Neural crest cell (in vitro differentiated cells): ENCODE measurements around the gene DYNLT4. TPM values are rescaled to one million over a fixed set of nuclear protein-coding genes. Genes with fewer than 3 reads are reported as not detected.

ENCODE experiments used
- DNase-seq: peaks from one replicate; pipeline ENCODE4 v3.0.0; 2021; ENCODE audit warnings: low read depth, mixed read lengths, low spot score
- H3K27ac Mint-ChIP-seq: one replicate; pipeline ENCODE4 v1.8.0; 2021; ENCODE audit warnings: mild to moderate bottlenecking, mixed read lengths; ENCODE audit not compliant: unreplicated experiment
- H3K27me3 Mint-ChIP-seq: 2 replicates; pipeline ENCODE4 v1.8.0; 2021; ENCODE audit warnings: low read depth, mild to moderate bottlenecking, mixed read lengths
- H3K36me3 Mint-ChIP-seq: 2 replicates; pipeline ENCODE4 v1.8.0; 2021; ENCODE audit warnings: low read depth, mild to moderate bottlenecking, mixed read lengths
- H3K4me1 Mint-ChIP-seq: 2 replicates; pipeline ENCODE4 v1.8.0; 2021; ENCODE audit warnings: mixed read lengths
- H3K4me3 Mint-ChIP-seq: one replicate; pipeline ENCODE4 v1.8.0; 2021; ENCODE audit warnings: mild to moderate bottlenecking, mixed read lengths
- H3K9me3 Mint-ChIP-seq: 2 replicates; pipeline ENCODE4 v1.8.0; 2021; ENCODE audit warnings: mixed read lengths
- total RNA-seq: library from RNA; stranded (reverse); gene quantifications from 2 replicates; pipeline ENCODE4 v1.2.1, GENCODE V29; 2021
- TF ChIP-seq, protein P1 (sequence below): fragments of 200-600 bp; sonication (generic); conservative IDR thresholded peaks from 2 replicates; pipeline ENCODE4 v1.5.0; 2021; ENCODE audit warnings: antibody characterized with exemption, mild to moderate bottlenecking

Gene DYNLT4
- total RNA-seq, 1 donor from 2014 or later: not detected

GRCh38 chr1:44822981-44823451, 15.9 kb upstream of the DYNLT4 start:
- H3K36me3 Mint-ChIP-seq: no peaks in the 10 kb centered on the region
- H3K4me1 Mint-ChIP-seq: peaks cover 24% of the 10 kb centered on the region
- H3K9me3 Mint-ChIP-seq: no peaks in the 10 kb centered on the region
- no peak overlapping the region for H3K4me3 Mint-ChIP-seq
- DNase-seq: no peak
- H3K27me3 Mint-ChIP-seq: no peaks in the 10 kb centered on the region
- no peak overlapping the region for H3K27ac Mint-ChIP-seq
- TF ChIP-seq, protein P1, sequence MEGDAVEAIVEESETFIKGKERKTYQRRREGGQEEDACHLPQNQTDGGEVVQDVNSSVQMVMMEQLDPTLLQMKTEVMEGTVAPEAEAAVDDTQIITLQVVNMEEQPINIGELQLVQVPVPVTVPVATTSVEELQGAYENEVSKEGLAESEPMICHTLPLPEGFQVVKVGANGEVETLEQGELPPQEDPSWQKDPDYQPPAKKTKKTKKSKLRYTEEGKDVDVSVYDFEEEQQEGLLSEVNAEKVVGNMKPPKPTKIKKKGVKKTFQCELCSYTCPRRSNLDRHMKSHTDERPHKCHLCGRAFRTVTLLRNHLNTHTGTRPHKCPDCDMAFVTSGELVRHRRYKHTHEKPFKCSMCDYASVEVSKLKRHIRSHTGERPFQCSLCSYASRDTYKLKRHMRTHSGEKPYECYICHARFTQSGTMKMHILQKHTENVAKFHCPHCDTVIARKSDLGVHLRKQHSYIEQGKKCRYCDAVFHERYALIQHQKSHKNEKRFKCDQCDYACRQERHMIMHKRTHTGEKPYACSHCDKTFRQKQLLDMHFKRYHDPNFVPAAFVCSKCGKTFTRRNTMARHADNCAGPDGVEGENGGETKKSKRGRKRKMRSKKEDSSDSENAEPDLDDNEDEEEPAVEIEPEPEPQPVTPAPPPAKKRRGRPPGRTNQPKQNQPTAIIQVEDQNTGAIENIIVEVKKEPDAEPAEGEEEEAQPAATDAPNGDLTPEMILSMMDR: no peak

DNA sequence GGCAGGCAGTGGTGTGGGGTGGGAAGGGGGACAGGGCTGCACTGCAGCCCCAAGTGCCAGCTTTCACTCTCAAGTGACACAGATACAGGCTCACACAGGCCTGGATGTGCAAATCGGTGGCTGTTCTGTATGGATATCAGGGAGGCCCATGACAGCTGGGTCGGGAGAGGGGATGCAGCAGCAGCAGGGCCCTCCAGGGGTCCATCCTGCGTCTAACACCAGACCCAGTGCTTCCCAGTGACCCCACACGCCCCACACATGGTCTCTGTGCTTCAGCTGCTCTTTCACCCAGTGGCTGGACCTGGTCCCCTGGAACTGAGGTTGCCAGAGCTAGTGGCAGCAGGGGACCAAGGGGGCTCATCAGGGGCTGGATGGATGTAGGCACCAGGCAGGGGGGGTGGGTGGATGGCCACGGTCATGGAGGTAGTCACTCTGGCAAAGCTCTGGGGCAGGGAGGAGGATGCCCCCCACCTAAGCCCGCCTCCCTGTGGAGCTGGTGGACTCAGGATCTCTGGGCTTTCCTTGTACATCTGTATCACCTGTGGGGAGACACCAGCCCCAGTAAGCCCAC, 15.1 kb upstream of the DYNLT4 start:
- TF ChIP-seq, protein P1: no peak
- no peak for DNase-seq
- H3K36me3 Mint-ChIP-seq: no peaks in the 10 kb centered on the region
- H3K27ac Mint-ChIP-seq: no peak overlapping the region
- no peak overlapping the region for H3K4me3 Mint-ChIP-seq
- no peaks in the 10 kb centered on the region for H3K27me3 Mint-ChIP-seq
- no peaks in the 10 kb centered on the region for H3K9me3 Mint-ChIP-seq
- H3K4me1 Mint-ChIP-seq: peaks cover 30% of the 10 kb centered on the region

DNA sequence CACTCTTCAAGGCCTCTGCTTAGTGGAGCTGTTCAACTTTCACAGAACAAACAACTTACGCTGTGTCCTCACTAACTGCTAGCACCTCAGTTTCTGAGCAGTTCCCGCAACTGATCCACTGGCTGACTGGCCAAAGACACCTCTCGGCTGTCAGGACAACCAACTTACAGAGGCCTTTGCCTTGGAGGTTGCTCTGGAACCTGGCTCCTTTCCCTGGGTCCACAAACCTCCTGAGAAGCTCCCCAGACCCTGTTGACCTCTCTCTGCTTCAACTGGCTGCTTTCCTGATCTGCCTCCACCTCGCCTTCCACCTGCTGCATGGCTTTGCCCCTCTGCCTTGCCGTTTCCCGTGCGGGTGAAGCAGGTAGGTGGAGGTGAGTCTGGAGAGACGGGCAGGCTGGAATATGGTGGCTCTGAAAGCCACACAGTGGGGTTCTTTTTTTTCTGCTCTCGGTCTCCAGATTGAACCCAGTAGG, 14.1 kb upstream of the DYNLT4 start:
- Mint-ChIP-seq H3K36me3 (no peaks in the 10 kb centered on the region), H3K27me3 (no peaks in the 10 kb centered on the region), H3K4me1 (peaks cover 31% of the 10 kb centered on the region), H3K4me3 (peak overlapping the region; percentile 87), H3K9me3 (no peaks in the 10 kb centered on the region), H3K27ac (no peak overlapping the region)
- TF ChIP-seq, protein P1: no peak
- no peak for DNase-seq

DNA sequence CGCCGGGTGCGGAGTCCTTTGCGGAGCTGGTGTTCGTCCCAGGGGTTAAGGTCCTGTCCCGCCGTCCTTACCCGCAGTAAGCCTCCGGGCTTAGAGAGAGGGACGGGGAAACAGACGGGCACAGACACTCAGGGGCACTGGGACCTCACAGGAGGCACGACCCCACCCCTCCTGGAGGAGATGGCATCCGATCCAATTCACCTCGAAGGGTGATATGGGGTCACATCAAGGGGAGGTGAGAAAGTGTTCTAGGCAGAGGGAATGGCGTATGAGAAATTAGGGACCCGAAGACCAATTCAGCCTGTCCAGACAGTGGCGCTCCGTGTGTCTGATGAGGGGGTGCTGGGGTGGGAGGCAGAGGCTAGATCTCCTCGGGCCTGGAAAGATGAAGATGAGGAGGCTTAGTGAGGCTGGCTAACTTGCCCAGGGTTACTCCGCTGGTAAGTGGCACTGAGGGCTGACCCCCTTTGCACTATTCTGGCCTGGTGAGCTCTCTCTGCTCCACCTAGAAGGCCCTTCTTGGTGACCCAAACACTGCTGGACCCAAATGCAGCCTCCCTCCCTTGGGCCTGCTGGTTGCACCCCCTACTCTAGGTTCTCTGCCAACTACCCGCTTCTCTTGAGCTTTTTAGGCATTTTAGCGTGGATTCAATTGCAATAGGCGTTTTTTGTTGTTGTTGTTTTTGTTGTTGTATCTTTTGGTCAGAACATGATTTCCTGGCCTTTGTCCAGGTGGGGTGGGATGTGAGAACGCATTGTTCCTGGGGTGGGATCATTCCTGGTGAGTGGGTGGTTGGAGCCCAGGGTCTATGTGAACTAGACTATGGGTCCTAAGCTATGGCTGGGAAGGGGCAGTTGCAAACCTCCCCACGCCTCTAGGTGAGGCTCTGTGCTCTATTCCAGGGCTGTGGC, 13.4 kb upstream of the DYNLT4 start:
- no peaks in the 10 kb centered on the region for H3K9me3 Mint-ChIP-seq
- peak overlapping the region; percentile 87 for H3K4me3 Mint-ChIP-seq
- peak overlapping the region; percentile 100 for H3K27ac Mint-ChIP-seq
- H3K27me3 Mint-ChIP-seq: no peaks in the 10 kb centered on the region
- H3K36me3 Mint-ChIP-seq: no peaks in the 10 kb centered on the region
- peaks cover 31% of the 10 kb centered on the region for H3K4me1 Mint-ChIP-seq
- TF ChIP-seq, protein P1: no peak
- no peak for DNase-seq

DNA sequence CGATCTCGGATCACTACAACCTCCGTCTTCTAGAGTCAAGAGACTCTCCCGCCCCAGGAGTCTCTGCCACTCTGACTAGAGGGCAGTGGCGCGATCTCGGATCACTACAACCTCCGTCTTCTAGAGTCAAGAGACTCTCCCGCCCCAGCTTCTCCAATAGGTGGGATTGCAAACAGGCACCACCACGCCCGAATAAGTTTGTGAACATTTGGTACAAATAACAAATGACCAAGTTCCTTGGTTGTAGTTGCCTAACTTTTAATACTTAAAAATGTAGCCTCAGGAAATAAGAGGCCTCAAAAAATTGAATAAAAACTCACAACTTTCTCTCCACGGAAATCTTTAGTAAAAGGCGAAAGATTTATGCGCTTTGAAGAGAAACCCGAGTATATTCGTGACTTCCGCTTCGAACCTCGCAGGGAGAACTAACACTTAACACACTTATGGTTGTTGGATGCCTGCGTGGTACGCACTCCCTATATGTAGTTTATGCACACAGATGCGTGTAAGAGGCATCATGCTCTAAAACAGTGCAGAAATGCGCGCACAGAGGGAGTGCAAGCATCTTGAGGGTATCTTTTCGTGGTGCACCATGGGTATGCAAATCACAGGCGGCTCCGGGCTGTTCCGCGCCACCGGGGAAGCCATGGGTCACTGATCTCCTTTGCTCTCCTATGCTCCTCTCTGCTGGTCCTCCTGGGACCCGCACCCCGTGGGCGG, 12.6 kb upstream of the DYNLT4 start:
- Mint-ChIP-seq H3K4me3 (peak overlapping the region; percentile 87), H3K27ac (peak overlapping the region; percentile 100), H3K9me3 (no peaks in the 10 kb centered on the region), H3K4me1 (peaks cover 36% of the 10 kb centered on the region), H3K27me3 (no peaks in the 10 kb centered on the region), H3K36me3 (peaks cover 4% of the 10 kb centered on the region)
- TF ChIP-seq, protein P1: peak; percentile 22
- peak; percentile 72 for DNase-seq
